ENCODE data around the gene TMEM107.

TMEM107 gene

DNA sequence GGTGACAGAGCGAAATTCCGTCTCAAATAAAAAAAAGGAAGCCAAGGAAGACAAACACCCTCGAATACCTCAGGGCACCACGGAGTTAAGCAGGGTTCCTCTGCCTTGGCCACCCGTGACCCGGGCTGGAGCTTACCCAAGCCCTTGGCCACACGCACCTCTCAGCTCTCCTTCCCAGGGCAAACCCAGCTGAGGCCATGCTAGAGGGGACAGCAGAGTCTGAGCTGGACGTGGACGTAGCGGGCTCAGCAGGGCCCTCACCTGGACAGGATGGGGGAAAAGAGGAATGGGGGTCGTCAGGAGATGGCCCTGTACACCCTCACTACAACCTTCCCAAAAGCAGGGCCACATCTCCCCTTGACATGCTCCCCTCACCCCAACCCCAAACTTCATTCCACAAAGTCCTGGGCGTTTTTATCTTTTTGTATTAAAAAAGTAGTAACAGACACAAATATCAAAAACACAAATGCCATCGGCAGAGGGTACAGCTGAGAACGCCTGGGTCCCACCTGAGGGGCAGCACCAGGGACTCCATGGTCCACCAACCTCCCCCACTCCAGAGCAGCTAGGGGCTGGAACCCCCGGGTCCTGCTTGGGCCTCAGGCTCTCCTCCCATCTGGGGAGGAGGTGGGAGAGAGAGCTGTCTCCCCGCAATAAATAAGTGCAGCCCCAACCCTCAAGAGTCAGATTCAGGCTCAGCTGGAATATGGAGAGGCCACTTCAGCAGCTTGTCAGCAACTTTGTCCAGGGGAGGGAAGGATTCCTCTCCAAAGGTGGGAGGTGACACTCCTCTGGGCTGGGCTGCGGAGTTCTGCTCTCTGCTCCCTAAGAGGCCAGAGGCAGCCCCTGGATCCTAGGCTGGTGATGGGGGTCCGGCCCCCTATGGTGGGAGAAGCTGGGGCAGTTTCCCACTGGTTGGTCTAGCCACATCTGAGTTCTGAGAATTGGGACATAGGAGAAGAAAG, 35.8 kb downstream of the TMEM107 start:
- TF ChIP-seq, protein P1, sequence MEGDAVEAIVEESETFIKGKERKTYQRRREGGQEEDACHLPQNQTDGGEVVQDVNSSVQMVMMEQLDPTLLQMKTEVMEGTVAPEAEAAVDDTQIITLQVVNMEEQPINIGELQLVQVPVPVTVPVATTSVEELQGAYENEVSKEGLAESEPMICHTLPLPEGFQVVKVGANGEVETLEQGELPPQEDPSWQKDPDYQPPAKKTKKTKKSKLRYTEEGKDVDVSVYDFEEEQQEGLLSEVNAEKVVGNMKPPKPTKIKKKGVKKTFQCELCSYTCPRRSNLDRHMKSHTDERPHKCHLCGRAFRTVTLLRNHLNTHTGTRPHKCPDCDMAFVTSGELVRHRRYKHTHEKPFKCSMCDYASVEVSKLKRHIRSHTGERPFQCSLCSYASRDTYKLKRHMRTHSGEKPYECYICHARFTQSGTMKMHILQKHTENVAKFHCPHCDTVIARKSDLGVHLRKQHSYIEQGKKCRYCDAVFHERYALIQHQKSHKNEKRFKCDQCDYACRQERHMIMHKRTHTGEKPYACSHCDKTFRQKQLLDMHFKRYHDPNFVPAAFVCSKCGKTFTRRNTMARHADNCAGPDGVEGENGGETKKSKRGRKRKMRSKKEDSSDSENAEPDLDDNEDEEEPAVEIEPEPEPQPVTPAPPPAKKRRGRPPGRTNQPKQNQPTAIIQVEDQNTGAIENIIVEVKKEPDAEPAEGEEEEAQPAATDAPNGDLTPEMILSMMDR (IDR thresholded peaks at IDR 0.05; ENCODE audit: extremely low read depth, insufficient read depth, missing control alignments): no peak
- in situ Hi-C loops (cut with MboI; ENCODE audit: low pct_unique_long_range_greater_than_20kb, low sequenced_read_pairs, unreplicated experiment): no loop called here
- DNase-seq (ENCODE audit: low spot score): no peak

DNA sequence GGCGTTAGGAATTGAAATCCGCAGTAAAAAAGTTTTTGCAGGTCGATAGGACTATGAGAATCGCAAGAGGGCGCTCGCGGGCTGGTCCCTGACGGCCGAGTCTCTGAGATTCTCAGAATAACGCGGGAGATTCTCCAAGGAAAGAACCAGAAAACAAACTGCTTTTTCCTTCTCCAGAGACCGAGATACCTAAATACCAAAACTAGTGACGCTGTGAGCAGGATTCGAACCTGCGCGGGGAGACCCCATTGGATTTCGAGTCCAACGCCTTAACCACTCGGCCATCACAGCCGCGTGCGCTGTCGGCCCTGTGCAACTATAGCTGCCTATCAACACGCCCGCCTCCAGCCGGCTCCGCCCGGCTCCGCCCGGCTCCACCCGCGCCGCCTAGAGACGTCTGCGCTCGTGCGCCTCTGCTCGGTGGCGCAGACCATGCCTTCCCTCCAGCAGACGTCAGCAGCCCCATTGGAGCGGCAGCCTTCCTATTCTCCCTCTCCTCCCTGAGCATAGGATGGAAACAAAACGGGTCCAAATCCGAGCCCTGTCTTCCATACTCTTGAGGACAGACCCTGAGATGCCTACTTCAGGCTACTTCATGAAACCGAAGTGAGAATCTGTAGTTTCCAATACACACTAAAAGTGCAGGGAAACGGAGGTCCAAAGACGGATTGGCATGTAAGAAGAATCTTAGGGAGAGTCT, 37.4 kb downstream of the TMEM107 start:
- in situ Hi-C loops (cut with MboI; ENCODE audit: low pct_unique_long_range_greater_than_20kb, low sequenced_read_pairs, unreplicated experiment): no loop called here
- peak; percentile 92 for DNase-seq (ENCODE audit: low spot score)
- TF ChIP-seq, protein P1 (IDR thresholded peaks at IDR 0.05; ENCODE audit: extremely low read depth, insufficient read depth, missing control alignments): peak; percentile 70

DNA sequence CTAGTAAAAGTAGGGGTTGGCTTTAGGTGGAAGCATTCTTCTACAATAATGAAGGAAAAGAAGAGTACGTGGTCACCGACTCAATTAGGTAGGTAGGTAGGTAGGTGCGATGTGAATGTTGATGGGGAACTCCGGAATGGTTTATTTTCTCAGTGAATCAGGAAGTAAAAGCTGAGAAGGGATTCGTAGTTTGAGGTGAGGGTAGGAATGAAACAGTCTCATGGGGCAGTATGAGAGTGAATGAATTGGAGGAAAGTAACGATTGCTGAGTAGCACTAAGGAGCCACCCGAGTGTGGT, 37.9 kb downstream of the TMEM107 start:
- DNase-seq (ENCODE audit: low spot score): no peak
- TF ChIP-seq, protein P1 (IDR thresholded peaks at IDR 0.05; ENCODE audit: extremely low read depth, insufficient read depth, missing control alignments): no peak
- in situ Hi-C loops (cut with MboI; ENCODE audit: low pct_unique_long_range_greater_than_20kb, low sequenced_read_pairs, unreplicated experiment): no loop called here

DNA sequence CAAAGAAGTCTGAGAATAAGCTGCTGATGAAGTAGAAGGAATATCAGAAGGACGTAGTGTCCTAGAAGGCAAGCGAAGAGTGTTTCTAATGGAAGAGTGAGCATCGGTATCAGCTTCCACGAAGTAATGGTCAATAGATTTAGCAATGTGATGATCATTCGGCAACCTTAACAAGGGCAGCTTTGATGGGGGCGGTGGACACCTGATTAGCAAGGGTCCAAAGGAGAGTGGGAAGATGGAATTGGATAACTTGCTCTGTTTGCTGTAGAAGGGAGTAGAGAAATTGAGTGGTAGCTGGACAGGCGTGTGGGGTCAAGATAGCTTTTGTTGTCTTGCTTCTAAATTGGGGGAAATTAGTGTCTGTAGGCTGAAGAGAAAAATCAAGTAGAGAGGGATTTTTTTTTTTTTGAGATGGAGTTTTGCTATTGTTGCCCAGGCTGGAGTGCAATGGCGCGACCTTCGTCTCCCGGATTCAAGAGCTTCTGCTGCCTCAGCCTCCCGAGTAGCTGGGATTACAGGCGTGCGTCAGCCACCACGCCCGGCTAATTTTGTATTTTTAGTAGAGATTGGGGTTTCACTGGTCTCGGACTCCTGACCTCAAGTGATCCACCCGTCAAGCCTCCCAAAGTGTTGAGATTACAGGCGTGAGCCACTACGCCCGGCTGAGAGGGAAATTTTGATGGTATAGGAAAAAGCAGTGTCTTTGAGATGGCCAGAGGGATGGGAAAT, 38.4 kb downstream of the TMEM107 start:
- no peak for DNase-seq (ENCODE audit: low spot score)
- TF ChIP-seq, protein P1 (IDR thresholded peaks at IDR 0.05; ENCODE audit: extremely low read depth, insufficient read depth, missing control alignments): no peak
- in situ Hi-C loops (cut with MboI; ENCODE audit: low pct_unique_long_range_greater_than_20kb, low sequenced_read_pairs, unreplicated experiment): no loop called here

DNA sequence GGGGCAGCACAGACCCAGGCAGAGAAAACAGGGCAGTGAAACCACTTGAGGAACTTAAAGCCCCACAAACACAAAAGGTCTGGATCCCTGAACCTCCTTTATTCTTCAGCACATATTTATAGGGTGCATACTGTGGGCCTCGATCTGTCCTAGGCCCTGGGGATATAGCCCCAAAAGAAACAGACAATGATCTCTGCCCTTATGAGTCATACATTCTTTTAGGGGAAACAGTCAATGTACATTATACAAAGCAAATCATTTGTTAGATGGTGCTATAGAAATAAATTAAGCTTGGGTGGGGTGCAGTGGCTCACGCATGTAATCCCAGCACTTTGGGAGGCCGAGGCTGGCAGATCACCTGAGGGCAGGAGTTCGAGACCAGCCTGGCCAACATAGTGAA, 42.2 kb downstream of the TMEM107 start:
- in situ Hi-C loops (cut with MboI; ENCODE audit: low pct_unique_long_range_greater_than_20kb, low sequenced_read_pairs, unreplicated experiment): no loop called here
- no peak for DNase-seq (ENCODE audit: low spot score)
- TF ChIP-seq, protein P1 (IDR thresholded peaks at IDR 0.05; ENCODE audit: extremely low read depth, insufficient read depth, missing control alignments): no peak

DNA sequence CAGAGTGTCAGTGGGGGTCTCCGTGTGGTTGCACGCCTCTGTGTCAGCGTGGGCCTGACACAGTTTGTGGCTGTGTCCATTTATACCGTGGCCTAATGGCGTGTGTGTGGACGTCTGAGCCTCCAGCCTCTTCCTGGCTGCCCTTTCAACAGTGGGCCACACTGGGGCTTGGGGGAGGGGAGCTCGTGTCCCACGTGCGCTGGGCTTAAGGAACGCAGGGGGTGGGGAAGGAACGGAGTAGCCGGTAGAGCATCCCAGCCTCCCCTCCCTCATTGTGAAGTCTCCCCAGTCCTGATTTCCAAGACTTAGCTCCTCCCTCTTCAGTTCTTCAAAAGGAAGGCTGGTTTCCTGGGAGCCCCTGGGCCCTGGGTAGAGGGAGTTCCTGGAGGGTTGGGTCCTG, 42.8 kb downstream of the TMEM107 start:
- in situ Hi-C loops (cut with MboI; ENCODE audit: low pct_unique_long_range_greater_than_20kb, low sequenced_read_pairs, unreplicated experiment): no loop called here
- TF ChIP-seq, protein P1 (IDR thresholded peaks at IDR 0.05; ENCODE audit: extremely low read depth, insufficient read depth, missing control alignments): no peak
- DNase-seq (ENCODE audit: low spot score): no peak
